ENCODE results near the gene SHD.

Gene SHD

DNA sequence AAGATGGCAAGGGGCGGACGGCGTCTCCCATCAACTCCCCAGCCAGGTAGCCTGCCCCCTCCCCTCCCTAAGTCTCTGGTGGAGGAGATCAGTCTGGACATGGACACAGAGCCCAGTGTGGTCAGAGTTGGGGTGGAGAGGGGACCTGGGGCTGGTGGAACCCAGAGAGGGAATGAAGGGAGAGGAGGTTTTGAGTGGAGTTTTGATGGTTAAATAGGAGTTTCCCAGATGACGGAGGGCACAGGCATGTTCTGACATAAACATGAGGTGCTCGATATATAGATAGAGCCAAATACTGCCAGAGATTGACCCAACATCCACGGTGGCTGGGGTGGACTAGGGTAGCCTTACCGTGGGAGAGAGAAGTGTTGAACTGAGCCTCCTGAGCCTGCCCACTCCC, 39.4 kb downstream of the SHD start:
- H2BK5ac ChIP-seq (ENCODE audit: low read depth, low read length, poor library complexity) = no peak overlapping the region
- H3K18ac ChIP-seq (ENCODE audit: low read length) = no peak overlapping the region
- no peak overlapping the region for H2AFZ ChIP-seq (ENCODE audit: insufficient read depth, low read length, poor library complexity)
- no peak overlapping the region for H3K9ac ChIP-seq (ENCODE audit: low read length)
- no peak overlapping the region for H3K27ac ChIP-seq (ENCODE audit: low read depth, low read length)
- DNase-seq = no peak
- no peak overlapping the region for H3K14ac ChIP-seq (ENCODE audit: low read length)
- H3K36me3 ChIP-seq (ENCODE audit: control insufficient read depth in 1 of 2, insufficient read depth in 2 of 2, low read length in 2 of 2) = no peaks in the 10 kb centered on the region
- no peaks in the 10 kb centered on the region for H3K79me2 ChIP-seq (ENCODE audit: control insufficient read depth, insufficient read depth, low read length, poor library complexity)
- no peaks in the 10 kb centered on the region for H3K27me3 ChIP-seq (ENCODE audit: insufficient read depth, low read length)
- no peak overlapping the region for H3K23ac ChIP-seq (ENCODE audit: low read length)
- H3K4me3 ChIP-seq (ENCODE audit: low read depth, low read length) = no peak overlapping the region
- H2BK120ac ChIP-seq (ENCODE audit: insufficient read depth, low read length, poor library complexity) = no peak overlapping the region
- H3K4me1 ChIP-seq (ENCODE audit: control insufficient read depth in 1 of 2, insufficient read depth in 2 of 2, low read length in 2 of 2) = no peaks in the 10 kb centered on the region
- no peak overlapping the region for H3K4ac ChIP-seq (ENCODE audit: low read depth, low read length)
- WGBS (ENCODE audit: extremely low coverage, insufficient coverage, insufficient read length) = no CpG with 5 or more reads among the region's 7 CpGs
- no peak overlapping the region for H2AK5ac ChIP-seq (ENCODE audit: low read length)
- no peak overlapping the region for H4K12ac ChIP-seq (ENCODE audit: low read depth, low read length)
- peaks cover 9% of the 10 kb centered on the region for H3K9me3 ChIP-seq (ENCODE audit: insufficient read depth, low read depth, low read length)
- no peaks in the 10 kb centered on the region for H3K79me1 ChIP-seq (ENCODE audit: low read length)
- H4K91ac ChIP-seq (ENCODE audit: low read depth, low read length) = no peak overlapping the region
- no peak overlapping the region for H2BK12ac ChIP-seq (ENCODE audit: low read length)
- H4K8ac ChIP-seq (ENCODE audit: low read depth, low read length) = no peak overlapping the region
- no peak overlapping the region for H3K4me2 ChIP-seq (ENCODE audit: low read length)

DNA sequence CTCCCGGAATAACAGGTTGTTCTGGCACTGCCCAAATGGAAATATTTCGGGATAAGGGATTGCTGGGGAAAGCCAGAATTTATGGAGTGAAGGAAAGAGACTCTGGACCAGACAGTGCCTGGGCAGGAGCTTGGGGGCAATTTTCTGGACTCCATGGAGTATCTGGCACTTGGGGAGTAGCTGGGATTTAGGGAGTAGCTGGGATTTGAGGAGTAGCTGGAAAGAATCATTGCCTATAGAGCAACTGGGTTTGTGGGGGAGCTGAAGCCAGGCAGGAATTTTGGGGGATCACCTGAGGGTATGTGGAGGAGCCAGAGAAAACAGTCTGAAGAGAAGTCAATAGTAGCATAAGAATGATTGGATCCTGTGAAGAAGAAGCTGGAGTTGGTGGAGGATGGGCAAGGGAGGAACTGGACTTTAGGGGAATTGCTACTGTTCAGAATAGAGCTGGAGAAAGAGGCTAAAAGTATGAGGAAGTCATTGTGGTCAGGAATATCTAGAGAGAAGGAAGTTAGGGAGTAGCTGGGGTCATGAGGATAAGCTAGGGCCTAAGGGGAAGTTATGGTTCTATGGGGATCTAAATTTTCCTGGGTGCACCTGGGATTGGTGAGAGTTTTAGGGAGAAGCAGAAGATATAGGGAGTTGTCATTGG, 40.1 kb downstream of the SHD start:
- H2AFZ ChIP-seq (ENCODE audit: insufficient read depth, low read length, poor library complexity) = no peak overlapping the region
- no peak overlapping the region for H2BK120ac ChIP-seq (ENCODE audit: insufficient read depth, low read length, poor library complexity)
- DNase-seq = no peak
- no peak overlapping the region for H4K8ac ChIP-seq (ENCODE audit: low read depth, low read length)
- H3K23ac ChIP-seq (ENCODE audit: low read length) = no peak overlapping the region
- no CpG with 5 or more reads among the region's 2 CpGs for WGBS (ENCODE audit: extremely low coverage, insufficient coverage, insufficient read length)
- no peak overlapping the region for H2BK5ac ChIP-seq (ENCODE audit: low read depth, low read length, poor library complexity)
- no peak overlapping the region for H3K27ac ChIP-seq (ENCODE audit: low read depth, low read length)
- H3K36me3 ChIP-seq (ENCODE audit: control insufficient read depth in 1 of 2, insufficient read depth in 2 of 2, low read length in 2 of 2) = peaks cover 0 to 5% of the 10 kb centered on the region in 2 experiments
- H2BK12ac ChIP-seq (ENCODE audit: low read length) = no peak overlapping the region
- no peak overlapping the region for H4K12ac ChIP-seq (ENCODE audit: low read depth, low read length)
- no peaks in the 10 kb centered on the region for H3K79me2 ChIP-seq (ENCODE audit: control insufficient read depth, insufficient read depth, low read length, poor library complexity)
- no peak overlapping the region for H3K4me2 ChIP-seq (ENCODE audit: low read length)
- no peak overlapping the region for H4K91ac ChIP-seq (ENCODE audit: low read depth, low read length)
- H3K4me3 ChIP-seq (ENCODE audit: low read depth, low read length) = no peak overlapping the region
- H2AK5ac ChIP-seq (ENCODE audit: low read length) = no peak overlapping the region
- peaks cover 9% of the 10 kb centered on the region for H3K9me3 ChIP-seq (ENCODE audit: insufficient read depth, low read depth, low read length)
- H3K18ac ChIP-seq (ENCODE audit: low read length) = no peak overlapping the region
- no peaks in the 10 kb centered on the region for H3K79me1 ChIP-seq (ENCODE audit: low read length)
- no peak overlapping the region for H3K14ac ChIP-seq (ENCODE audit: low read length)
- no peaks in the 10 kb centered on the region for H3K27me3 ChIP-seq (ENCODE audit: insufficient read depth, low read length)
- H3K4me1 ChIP-seq (ENCODE audit: control insufficient read depth in 1 of 2, insufficient read depth in 2 of 2, low read length in 2 of 2) = no peaks in the 10 kb centered on the region
- no peak overlapping the region for H3K9ac ChIP-seq (ENCODE audit: low read length)
- no peak overlapping the region for H3K4ac ChIP-seq (ENCODE audit: low read depth, low read length)

DNA sequence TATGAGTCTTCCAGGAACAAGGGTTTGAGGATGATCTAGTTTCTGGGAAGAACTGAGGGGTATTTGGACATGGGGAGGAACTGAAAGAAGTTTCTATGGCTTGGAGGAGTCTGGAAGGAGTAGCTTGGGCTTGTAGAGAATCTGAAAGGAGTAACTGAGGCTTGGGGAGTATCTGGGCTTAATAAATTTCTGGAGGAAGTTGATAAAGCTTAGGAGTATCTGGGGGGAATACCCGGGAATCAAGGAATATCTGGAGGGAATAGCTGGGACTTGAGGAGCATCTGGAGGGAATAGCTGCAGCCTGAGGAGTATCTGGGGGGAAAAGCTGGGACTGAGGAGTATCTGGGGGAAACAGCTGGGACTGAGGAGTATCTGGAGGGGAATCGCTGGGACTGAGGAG, 41.4 kb downstream of the SHD start:
- H3K4me1 ChIP-seq (ENCODE audit: control insufficient read depth in 1 of 2, insufficient read depth in 2 of 2, low read length in 2 of 2) = no peaks in the 10 kb centered on the region
- no peak overlapping the region for H4K91ac ChIP-seq (ENCODE audit: low read depth, low read length)
- no peaks in the 10 kb centered on the region for H3K79me1 ChIP-seq (ENCODE audit: low read length)
- H3K9me3 ChIP-seq (ENCODE audit: insufficient read depth, low read depth, low read length) = peaks cover 9% of the 10 kb centered on the region
- H3K79me2 ChIP-seq (ENCODE audit: control insufficient read depth, insufficient read depth, low read length, poor library complexity) = no peaks in the 10 kb centered on the region
- no peak for DNase-seq
- WGBS (ENCODE audit: extremely low coverage, insufficient coverage, insufficient read length) = no CpG with 5 or more reads among the region's 2 CpGs
- no peak overlapping the region for H2BK12ac ChIP-seq (ENCODE audit: low read length)
- no peaks in the 10 kb centered on the region for H3K27me3 ChIP-seq (ENCODE audit: insufficient read depth, low read length)
- H3K9ac ChIP-seq (ENCODE audit: low read length) = no peak overlapping the region
- H3K4me2 ChIP-seq (ENCODE audit: low read length) = no peak overlapping the region
- no peak overlapping the region for H2BK120ac ChIP-seq (ENCODE audit: insufficient read depth, low read length, poor library complexity)
- no peak overlapping the region for H2BK5ac ChIP-seq (ENCODE audit: low read depth, low read length, poor library complexity)
- no peak overlapping the region for H3K27ac ChIP-seq (ENCODE audit: low read depth, low read length)
- H3K4me3 ChIP-seq (ENCODE audit: low read depth, low read length) = no peak overlapping the region
- no peak overlapping the region for H2AFZ ChIP-seq (ENCODE audit: insufficient read depth, low read length, poor library complexity)
- H3K4ac ChIP-seq (ENCODE audit: low read depth, low read length) = no peak overlapping the region
- H3K18ac ChIP-seq (ENCODE audit: low read length) = no peak overlapping the region
- H4K12ac ChIP-seq (ENCODE audit: low read depth, low read length) = no peak overlapping the region
- no peak overlapping the region for H3K14ac ChIP-seq (ENCODE audit: low read length)
- peaks cover 0 to 9% of the 10 kb centered on the region in 2 experiments for H3K36me3 ChIP-seq (ENCODE audit: control insufficient read depth in 1 of 2, insufficient read depth in 2 of 2, low read length in 2 of 2)
- no peak overlapping the region for H2AK5ac ChIP-seq (ENCODE audit: low read length)
- H4K8ac ChIP-seq (ENCODE audit: low read depth, low read length) = no peak overlapping the region
- H3K23ac ChIP-seq (ENCODE audit: low read length) = no peak overlapping the region

GRCh38 chr19:4322942-4323665, 44.0 kb downstream of the SHD start:
- no peak overlapping the region for H3K4me3 ChIP-seq (ENCODE audit: low read depth, low read length)
- H2AK5ac ChIP-seq (ENCODE audit: low read length) = no peak overlapping the region
- peaks cover 2 to 9% of the 10 kb centered on the region in 2 experiments for H3K36me3 ChIP-seq (ENCODE audit: control insufficient read depth in 1 of 2, insufficient read depth in 2 of 2, low read length in 2 of 2)
- no peak overlapping the region for H3K18ac ChIP-seq (ENCODE audit: low read length)
- H3K9me3 ChIP-seq (ENCODE audit: insufficient read depth, low read depth, low read length) = peaks cover 15% of the 10 kb centered on the region
- DNase-seq = peak in 1 of 2 donors; percentile 55
- no peak overlapping the region for H4K12ac ChIP-seq (ENCODE audit: low read depth, low read length)
- no peak overlapping the region for H2BK5ac ChIP-seq (ENCODE audit: low read depth, low read length, poor library complexity)
- no peak overlapping the region for H4K91ac ChIP-seq (ENCODE audit: low read depth, low read length)
- no peak overlapping the region for H2BK12ac ChIP-seq (ENCODE audit: low read length)
- WGBS (ENCODE audit: extremely low coverage, insufficient coverage, insufficient read length) = no CpG with 5 or more reads among the region's 37 CpGs
- H2BK120ac ChIP-seq (ENCODE audit: insufficient read depth, low read length, poor library complexity) = no peak overlapping the region
- no peak overlapping the region for H3K4me2 ChIP-seq (ENCODE audit: low read length)
- no peak overlapping the region for H3K14ac ChIP-seq (ENCODE audit: low read length)
- H3K4ac ChIP-seq (ENCODE audit: low read depth, low read length) = no peak overlapping the region
- no peaks in the 10 kb centered on the region for H3K79me2 ChIP-seq (ENCODE audit: control insufficient read depth, insufficient read depth, low read length, poor library complexity)
- H2AFZ ChIP-seq (ENCODE audit: insufficient read depth, low read length, poor library complexity) = no peak overlapping the region
- no peak overlapping the region for H3K23ac ChIP-seq (ENCODE audit: low read length)
- H3K27me3 ChIP-seq (ENCODE audit: insufficient read depth, low read length) = no peaks in the 10 kb centered on the region
- no peaks in the 10 kb centered on the region for H3K79me1 ChIP-seq (ENCODE audit: low read length)
- peaks cover 11 to 13% of the 10 kb centered on the region in 2 experiments for H3K4me1 ChIP-seq (ENCODE audit: control insufficient read depth in 1 of 2, insufficient read depth in 2 of 2, low read length in 2 of 2)
- no peak overlapping the region for H4K8ac ChIP-seq (ENCODE audit: low read depth, low read length)
- no peak overlapping the region for H3K27ac ChIP-seq (ENCODE audit: low read depth, low read length)
- no peak overlapping the region for H3K9ac ChIP-seq (ENCODE audit: low read length)
